Activated naive CD8-positive, alpha-beta T cell treated with anti-CD3 and anti-CD28 coated beads for 36 hours (primary cell): ENCODE data around the gene MYORG. TPM values are rescaled to one million over a fixed set of nuclear protein-coding genes. Genes with fewer than 3 reads are reported as not detected.
"Not testable (repeated sequence)": the region's sequence is repeated elsewhere in the genome, so short reads cannot be mapped to it uniquely, and the experiment has no call there.

Source experiments
- DNase-seq: peaks from one replicate; pipeline ENCODE4 v3.0.0; 2021
- H3K27ac Mint-ChIP-seq: one replicate; pipeline ENCODE4 v1.8.0; 2022; ENCODE audit warnings: mild to moderate bottlenecking, moderate library complexity, mixed read lengths
- H3K27me3 Mint-ChIP-seq: one replicate; pipeline ENCODE4 v1.8.0; 2022; ENCODE audit warnings: mild to moderate bottlenecking, mixed read lengths
- H3K36me3 Mint-ChIP-seq: one replicate; pipeline ENCODE4 v1.8.0; 2021; ENCODE audit warnings: mild to moderate bottlenecking, mixed read lengths
- H3K4me1 Mint-ChIP-seq: one replicate; pipeline ENCODE4 v1.8.0; 2021; ENCODE audit warnings: mixed read lengths
- H3K4me3 Mint-ChIP-seq: one replicate; pipeline ENCODE4 v1.8.0; 2022; ENCODE audit warnings: mild to moderate bottlenecking, moderate library complexity, mixed read lengths
- H3K9me3 Mint-ChIP-seq: one replicate; pipeline ENCODE4 v1.8.0; 2022; ENCODE audit warnings: mixed read lengths
- total RNA-seq, 2 experiments: library from RNA; stranded (reverse); gene quantifications; one replicate each; pipeline ENCODE4 v1.2.3, GENCODE V29; 2021

MYORG gene
- total RNA-seq, 2 experiments from 2014 or later = 3.6 to 4.4 TPM

GRCh38 chr9:34366365-34366764, 10.3 kb downstream of the MYORG start:
- no peak overlapping the region for H3K4me3 Mint-ChIP-seq
- DNase-seq = no peak
- H3K27ac Mint-ChIP-seq = no peak overlapping the region
- peaks cover 31% of the 10 kb centered on the region for H3K36me3 Mint-ChIP-seq
- no peaks in the 10 kb centered on the region for H3K27me3 Mint-ChIP-seq
- H3K4me1 Mint-ChIP-seq = peaks cover 15% of the 10 kb centered on the region
- H3K9me3 Mint-ChIP-seq = peaks cover 4% of the 10 kb centered on the region

GRCh38 chr9:34365282-34365681, 11.4 kb downstream of the MYORG start:
- Mint-ChIP-seq H3K4me3 (no peak overlapping the region), H3K27ac (no peak overlapping the region), H3K4me1 (peaks cover 12% of the 10 kb centered on the region), H3K36me3 (peaks cover 24% of the 10 kb centered on the region), H3K9me3 (peaks cover 4% of the 10 kb centered on the region), H3K27me3 (no peaks in the 10 kb centered on the region)
- DNase-seq = no peak

- Mint-ChIP-seq H3K27ac (no peak overlapping the region), H3K9me3 (peaks cover 4% of the 10 kb centered on the region), H3K27me3 (no peaks in the 10 kb centered on the region), H3K36me3 (peaks cover 17% of the 10 kb centered on the region), H3K4me3 (no peak overlapping the region), H3K4me1 (peaks cover 10% of the 10 kb centered on the region)
- no peak for DNase-seq
Observed at GRCh38 chr9:34363619-34364351, 12.9 kb downstream of the MYORG start.

GRCh38 chr9:34362614-34363214, 14.0 kb downstream of the MYORG start:
- Mint-ChIP-seq H3K9me3 (peaks cover 7% of the 10 kb centered on the region), H3K27ac (no peak overlapping the region), H3K4me1 (peaks cover 10% of the 10 kb centered on the region)

GRCh38 chr9:34352957-34353356, 23.7 kb downstream of the MYORG start:
- Mint-ChIP-seq H3K9me3 (peaks cover 17% of the 10 kb centered on the region), H3K36me3 (peaks cover 26% of the 10 kb centered on the region)
- DNase-seq, H3K4me3 Mint-ChIP-seq, H3K27me3 Mint-ChIP-seq, H3K4me1 Mint-ChIP-seq, H3K27ac Mint-ChIP-seq: not testable (repeated sequence)

More at GRCh38 chr9:34362614-34363214, 14.0 kb downstream of the MYORG start:
- no peak overlapping the region for H3K4me3 Mint-ChIP-seq
- DNase-seq = no peak
- peaks cover 13% of the 10 kb centered on the region for H3K36me3 Mint-ChIP-seq
- no peaks in the 10 kb centered on the region for H3K27me3 Mint-ChIP-seq

GRCh38 chr9:34352122-34352652, 24.5 kb downstream of the MYORG start:
- H3K36me3 Mint-ChIP-seq = peaks cover 21% of the 10 kb centered on the region
- not testable (repeated sequence) for H3K4me1 Mint-ChIP-seq, DNase-seq, H3K27me3 Mint-ChIP-seq, H3K4me3 Mint-ChIP-seq, H3K27ac Mint-ChIP-seq
- H3K9me3 Mint-ChIP-seq = peaks cover 12% of the 10 kb centered on the region

- no peak for DNase-seq
- Mint-ChIP-seq H3K36me3 (peaks cover 10% of the 10 kb centered on the region), H3K4me1 (no peaks in the 10 kb centered on the region), H3K27me3 (no peaks in the 10 kb centered on the region), H3K4me3 (no peak overlapping the region), H3K9me3 (no peaks in the 10 kb centered on the region), H3K27ac (no peak overlapping the region)
Observed at GRCh38 chr9:34349324-34349723, 27.4 kb downstream of the MYORG start.

- no peak for DNase-seq
- Mint-ChIP-seq H3K9me3 (no peaks in the 10 kb centered on the region), H3K4me1 (no peaks in the 10 kb centered on the region), H3K4me3 (no peak overlapping the region), H3K27me3 (no peaks in the 10 kb centered on the region), H3K27ac (no peak overlapping the region), H3K36me3 (peaks cover 8% of the 10 kb centered on the region)
Observed at GRCh38 chr9:34347800-34348158, 28.9 kb downstream of the MYORG start.

GRCh38 chr9:34346873-34347799, 29.6 kb downstream of the MYORG start:
- H3K4me1 Mint-ChIP-seq = no peaks in the 10 kb centered on the region
- no peaks in the 10 kb centered on the region for H3K9me3 Mint-ChIP-seq
- H3K27me3 Mint-ChIP-seq = no peaks in the 10 kb centered on the region
- DNase-seq = no peak
- H3K27ac Mint-ChIP-seq = no peak overlapping the region
- H3K4me3 Mint-ChIP-seq = no peak overlapping the region
- peaks cover 11% of the 10 kb centered on the region for H3K36me3 Mint-ChIP-seq

GRCh38 chr9:34343605-34344004, 33.1 kb downstream of the MYORG start:
- H3K27me3 Mint-ChIP-seq = no peaks in the 10 kb centered on the region
- no peak overlapping the region for H3K4me3 Mint-ChIP-seq
- peaks cover under 1% of the 10 kb centered on the region for H3K4me1 Mint-ChIP-seq
- no peak for DNase-seq
- H3K27ac Mint-ChIP-seq = no peak overlapping the region
- H3K9me3 Mint-ChIP-seq = no peaks in the 10 kb centered on the region
- H3K36me3 Mint-ChIP-seq = peaks cover 16% of the 10 kb centered on the region

- Mint-ChIP-seq H3K36me3 (peaks cover 18% of the 10 kb centered on the region), H3K4me1 (peaks cover 2% of the 10 kb centered on the region), H3K27me3 (no peaks in the 10 kb centered on the region), H3K27ac (no peak overlapping the region), H3K4me3 (no peak overlapping the region), H3K9me3 (no peaks in the 10 kb centered on the region)
- DNase-seq = no peak
Observed at GRCh38 chr9:34343090-34343489, 33.6 kb downstream of the MYORG start.

- Mint-ChIP-seq H3K4me3 (no peak overlapping the region), H3K27ac (no peak overlapping the region), H3K27me3 (no peaks in the 10 kb centered on the region), H3K36me3 (peaks cover 20% of the 10 kb centered on the region), H3K4me1 (peaks cover 2% of the 10 kb centered on the region), H3K9me3 (no peaks in the 10 kb centered on the region)
- DNase-seq = no peak
Observed at GRCh38 chr9:34341659-34342295, 34.9 kb downstream of the MYORG start.

- H3K4me1 Mint-ChIP-seq = peaks cover 9% of the 10 kb centered on the region
- DNase-seq = no peak
- H3K27ac Mint-ChIP-seq = no peak overlapping the region
- H3K36me3 Mint-ChIP-seq = peaks cover 19% of the 10 kb centered on the region
- no peaks in the 10 kb centered on the region for H3K27me3 Mint-ChIP-seq
- no peaks in the 10 kb centered on the region for H3K9me3 Mint-ChIP-seq
- H3K4me3 Mint-ChIP-seq = no peak overlapping the region
Observed at GRCh38 chr9:34338665-34339385, 37.9 kb downstream of the MYORG start.

- Mint-ChIP-seq H3K4me1 (peaks cover 10% of the 10 kb centered on the region), H3K36me3 (peaks cover 19% of the 10 kb centered on the region)
- H3K27ac Mint-ChIP-seq, H3K4me3 Mint-ChIP-seq, H3K27me3 Mint-ChIP-seq, DNase-seq, H3K9me3 Mint-ChIP-seq: not testable (repeated sequence)
Observed at GRCh38 chr9:34338079-34338478, 38.6 kb downstream of the MYORG start.
